Measurements from ENCODE around the gene NAPSA. TPM values are rescaled to one million over a fixed set of nuclear protein-coding genes. Genes with fewer than 3 reads are reported as not detected.

The NAPSA gene
- polyA plus RNA-seq, 1 donor from 2014 or later = not detected

GRCh38 chr19:50323782-50324133 lies 41.7 kb downstream of the NAPSA start:
- H3K9me2 ChIP-seq (ENCODE audit: insufficient read depth, low read length) = no peaks in the 10 kb centered on the region
- H3K79me2 ChIP-seq (replicated peaks; ENCODE audit: insufficient read depth, low read length) = no peaks in the 10 kb centered on the region
- no peak overlapping the region for H2AFZ ChIP-seq (ENCODE audit: low read depth, low read length)
- no peak overlapping the region for H3K27ac ChIP-seq (ENCODE audit: low read length)
- H3K9me3 ChIP-seq (ENCODE audit: low read length) = no peaks in the 10 kb centered on the region
- H3K4me2 ChIP-seq (ENCODE audit: low read length) = no peak overlapping the region
- no peaks in the 10 kb centered on the region for H4K20me1 ChIP-seq (ENCODE audit: insufficient read depth)
- H3K36me3 ChIP-seq (ENCODE audit: insufficient read depth, low read length) = no peaks in the 10 kb centered on the region
- TF ChIP-seq SMC3 (conservative IDR thresholded peaks at IDR 0.05; ENCODE audit: poor library complexity) (no peak), EP300 (conservative IDR thresholded peaks at IDR 0.05; ENCODE audit: poor library complexity, severe bottlenecking) (no peak), TAF1 (IDR thresholded peaks at IDR 0.05; ENCODE audit: low read depth) (no peak), MXI1 (conservative IDR thresholded peaks at IDR 0.05; ENCODE audit: poor library complexity, severe bottlenecking) (no peak), REST (IDR thresholded peaks at IDR 0.05; ENCODE audit: borderline replicate concordance) (no peak), CTCF (IDR thresholded peaks at IDR 0.05; ENCODE audit: poor library complexity, severe bottlenecking) (no peak), RAD21 (conservative IDR thresholded peaks at IDR 0.05) (no peak), POLR2AphosphoS5 (IDR thresholded peaks at IDR 0.05) (no peak), EZH2 (IDR thresholded peaks at IDR 0.05; ENCODE audit: borderline replicate concordance, insufficient read depth, low read length, poor library complexity, severe bottlenecking) (no peak)
- H3K27me3 ChIP-seq (ENCODE audit: insufficient read depth, low read depth, low read length) = peaks cover 18% of the 10 kb centered on the region
- no peak overlapping the region for H3K4me3 ChIP-seq (ENCODE audit: low read length)
- H3F3A ChIP-seq (ENCODE audit: insufficient read depth, low read length, poor library complexity, severe bottlenecking) = no peaks in the 10 kb centered on the region
- no peak overlapping the region for H3K9ac ChIP-seq (ENCODE audit: low read length)

GRCh38 chr19:50322931-50323781 lies 42.3 kb downstream of the NAPSA start:
- Histone ChIP-seq H3K4me2 (ENCODE audit: low read length) (no peak overlapping the region), H3K36me3 (ENCODE audit: insufficient read depth, low read length) (no peaks in the 10 kb centered on the region), H2AFZ (ENCODE audit: low read depth, low read length) (no peak overlapping the region), H4K20me1 (ENCODE audit: insufficient read depth) (no peaks in the 10 kb centered on the region), H3K27ac (ENCODE audit: low read length) (no peak overlapping the region), H3K79me2 (replicated peaks; ENCODE audit: insufficient read depth, low read length) (no peaks in the 10 kb centered on the region), H3F3A (ENCODE audit: insufficient read depth, low read length, poor library complexity, severe bottlenecking) (no peaks in the 10 kb centered on the region), H3K9me3 (ENCODE audit: low read length) (no peaks in the 10 kb centered on the region), H3K27me3 (ENCODE audit: insufficient read depth, low read depth, low read length) (peaks cover 18% of the 10 kb centered on the region), H3K9ac (ENCODE audit: low read length) (no peak overlapping the region), H3K4me3 (ENCODE audit: low read length) (no peak overlapping the region), H3K9me2 (ENCODE audit: insufficient read depth, low read length) (no peaks in the 10 kb centered on the region)
- TF ChIP-seq POLR2AphosphoS5 (IDR thresholded peaks at IDR 0.05) (no peak), EP300 (conservative IDR thresholded peaks at IDR 0.05; ENCODE audit: poor library complexity, severe bottlenecking) (no peak), REST (IDR thresholded peaks at IDR 0.05; ENCODE audit: borderline replicate concordance) (no peak), RAD21 (conservative IDR thresholded peaks at IDR 0.05) (no peak), TAF1 (IDR thresholded peaks at IDR 0.05; ENCODE audit: low read depth) (no peak), SMC3 (conservative IDR thresholded peaks at IDR 0.05; ENCODE audit: poor library complexity) (no peak), CTCF (IDR thresholded peaks at IDR 0.05; ENCODE audit: poor library complexity, severe bottlenecking) (no peak), EZH2 (IDR thresholded peaks at IDR 0.05; ENCODE audit: borderline replicate concordance, insufficient read depth, low read length, poor library complexity, severe bottlenecking) (no peak), MXI1 (conservative IDR thresholded peaks at IDR 0.05; ENCODE audit: poor library complexity, severe bottlenecking) (no peak)
